C4-2B (cell line): ENCODE results near the gene NR1H4.

ENCODE experiments used
- CTCF ChIP-seq: fragments of 450-650 bp; conservative IDR thresholded peaks from 2 replicates; pipeline ENCODE4 v1.5.1; 2017; ENCODE audit warnings: mild to moderate bottlenecking
- ZFX ChIP-seq: fragments of 450-650 bp; IDR thresholded peaks from 2 replicates; pipeline ENCODE4 v1.6.1; 2017

DNA sequence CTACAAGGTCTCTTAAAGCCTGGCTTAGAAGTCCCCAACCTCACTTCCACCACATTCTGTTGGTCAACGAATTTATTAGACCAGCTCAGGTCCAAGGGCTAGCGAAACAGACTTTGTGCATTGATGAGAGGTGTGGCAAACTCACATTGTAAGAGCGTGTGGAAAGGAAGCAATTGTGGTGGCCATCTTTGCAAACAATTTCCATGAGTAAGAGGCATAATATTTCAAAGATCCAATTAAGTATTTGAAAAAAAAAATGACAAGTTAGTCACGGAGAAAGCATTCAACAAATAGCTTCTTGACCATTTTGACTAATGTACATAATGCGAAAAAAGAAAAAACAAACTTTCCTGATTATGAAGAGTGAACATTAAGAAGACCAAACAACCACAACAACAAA lies 7.4 kb downstream of the NR1H4 start:
- no peak for TF ChIP-seq CTCF
- no peak for TF ChIP-seq ZFX
